B cell (primary cell): Measurements from ENCODE around the gene PPP1R27. TPM values are rescaled to one million over a fixed set of nuclear protein-coding genes. Genes with fewer than 3 reads are reported as not detected.

Experiments used
- ATAC-seq: fragments of 200-7000 bp; cut with Tn5 transposase; one replicate; pipeline ENCODE4 v1.10.0; 2021; ENCODE audit warnings: low read depth, mild to moderate bottlenecking, moderate number of reproducible peaks, moderate library complexity
- CTCF ChIA-PET: fragments of 350-600 bp; sonication (Branson Sonifier 250); formaldehyde crosslinking; loops from one replicate; lab custom pipeline; 2021; ENCODE audit warnings: antibody characterized with exemption, inconsistent platforms; lab: Charles Lee
- POLR2A ChIA-PET: fragments of 350-600 bp; sonication (Branson Sonifier 250); formaldehyde crosslinking; loops from one replicate; lab custom pipeline; 2021; ENCODE audit warnings: antibody characterized with exemption; lab: Charles Lee
- DNase-seq: peaks from one replicate; pipeline ENCODE4 v3.0.0; 2013
- H2AFZ ChIP-seq: 2 replicates; pipeline ENCODE4 v1.6.1; 2012; ENCODE audit warnings: mild to moderate bottlenecking, low read depth, low read length; ENCODE audit not compliant: insufficient read depth, poor library complexity, severe bottlenecking
- H3K27ac ChIP-seq, 2 donors: 1 replicate in 1 of 2; 2 replicates in 1 of 2; pipeline ENCODE4 v1.5.1; 2012 to 2013; ENCODE audit warnings: low read length in 2 of 2, mild to moderate bottlenecking in 2 of 2, moderate library complexity in 1 of 2
- H3K27me3 ChIP-seq, 4 experiments: fragments of 200-600 bp in 1 of 4; sonication (generic) in 1 of 4; replicated peaks in 1 of 4; 1 replicate in 2 of 4; 2 replicates in 2 of 4; pipeline versions ENCODE4 v1.6.1 to v1.7.0; 2013 to 2016; ENCODE audit warnings: low read length in 3 of 4, mild to moderate bottlenecking in 2 of 4, mixed read lengths in 1 of 4, moderate library complexity in 1 of 4; ENCODE audit not compliant: insufficient read depth in 4 of 4, control insufficient read depth in 3 of 4; ENCODE audit errors: control extremely low read depth in 1 of 4
- H3K36me3 ChIP-seq, 2 experiments: replicated peaks in 1 of 2; 1 replicate in 1 of 2; 2 replicates in 1 of 2; pipeline versions ENCODE4 v1.6.1 to v1.7.1; 2013; ENCODE audit warnings: low read length in 1 of 2; ENCODE audit not compliant: insufficient read depth in 2 of 2, control insufficient read depth in 1 of 2; ENCODE audit errors: control extremely low read depth in 1 of 2, extremely low read depth in 1 of 2
- H3K4me1 ChIP-seq, 2 donors: fragments of 200-600 bp in 1 of 2; sonication (generic) in 1 of 2; 1 replicate in 1 of 2; 2 replicates in 1 of 2; pipeline versions ENCODE4 v1.5.1 to v1.6.1; 2013 to 2017; ENCODE audit warnings: low read length in 2 of 2; ENCODE audit not compliant: control insufficient read depth in 2 of 2, insufficient read depth in 2 of 2
- H3K4me2 ChIP-seq: replicated peaks from 2 replicates; pipeline ENCODE3; 2012; ENCODE audit warnings: mild to moderate bottlenecking, low read depth, low read length; ENCODE audit not compliant: poor library complexity, severe bottlenecking
- H3K4me3 ChIP-seq, 5 experiments: fragments of 200-600 bp in 1 of 5; sonication (generic) in 1 of 5; 1 replicate in 3 of 5; 2 replicates in 2 of 5; pipeline versions ENCODE4 v1.5.1 to v1.7.0; 2011 to 2016; ENCODE audit warnings: low read length in 4 of 5, mild to moderate bottlenecking in 4 of 5, low read depth in 2 of 5, control low read depth in 1 of 5, moderate library complexity in 1 of 5; ENCODE audit not compliant: insufficient read depth in 1 of 5; ENCODE audit errors: control extremely low read depth in 1 of 5, extremely low read depth in 1 of 5
- H3K79me2 ChIP-seq: fragments of 200-600 bp; sonication (generic); one replicate; pipeline ENCODE4 v1.6.0; 2016; ENCODE audit warnings: low read length; ENCODE audit not compliant: control insufficient read depth, insufficient read depth
- H3K9ac ChIP-seq: fragments of 200-600 bp; sonication (generic); 2 replicates; pipeline ENCODE4 v1.6.1; 2017; ENCODE audit warnings: mild to moderate bottlenecking, low read length, moderate library complexity
- H3K9me3 ChIP-seq, 3 donors: one replicate each; pipeline versions ENCODE4 v1.6.1 to v1.7.1; 2013; ENCODE audit warnings: low read length in 2 of 3; ENCODE audit not compliant: control insufficient read depth in 2 of 3, insufficient read depth in 1 of 3; ENCODE audit errors: control extremely low read depth in 1 of 3
- H4K20me1 ChIP-seq: 2 replicates; pipeline ENCODE4 v1.6.0; 2012; ENCODE audit warnings: mild to moderate bottlenecking, low read length; ENCODE audit not compliant: insufficient read depth, control insufficient read depth, poor library complexity, severe bottlenecking
- H3K27ac Mint-ChIP-seq: one replicate; pipeline ENCODE4 v1.8.0; 2021; ENCODE audit warnings: mixed read lengths
- H3K27me3 Mint-ChIP-seq: one replicate; pipeline ENCODE4 v1.8.0; 2021; ENCODE audit warnings: mixed read lengths
- H3K4me1 Mint-ChIP-seq: one replicate; pipeline ENCODE4 v1.8.0; 2021; ENCODE audit warnings: mixed read lengths
- H3K4me3 Mint-ChIP-seq: one replicate; pipeline ENCODE4 v1.8.0; 2021; ENCODE audit warnings: mixed read lengths
- H3K9me3 Mint-ChIP-seq: one replicate; pipeline ENCODE4 v1.8.0; 2022; ENCODE audit warnings: mixed read lengths; ENCODE audit not compliant: insufficient read depth
- CTCF ChIP-seq: fragments of 200-600 bp; IDR thresholded peaks from one replicate; pipeline ENCODE4 v1.8.0; 2022; ENCODE audit warnings: antibody characterized with exemption, mild to moderate bottlenecking
- EZH2 ChIP-seq: IDR thresholded peaks from 2 replicates; pipeline ENCODE4 v1.6.1; 2012; ENCODE audit warnings: borderline replicate concordance, low read depth, mild to moderate bottlenecking, moderate library complexity, low read length; ENCODE audit not compliant: insufficient read depth, poor library complexity, severe bottlenecking
- WGBS: methylation state at CpG from one replicate; pipeline ENCODE4 v1.1.5; 2013; ENCODE audit warnings: missing lambda C conversion rate; ENCODE audit not compliant: insufficient coverage; 5-methylcytosine and 5-hydroxymethylcytosine counted together
- intact Hi-C: fragments of 100-400 bp; cut with micrococcal nuclease; formaldehyde crosslinking; loops from one replicate; pipeline ENCODE4 v1.10.0; 2022
- polyA plus RNA-seq: library from polyadenylated mRNA; depleted of rRNA; stranded (reverse); fragments of >200 nt; gene quantifications from 2 replicates; pipeline ENCODE4 v1.2.3, GENCODE V29; 2012
- total RNA-seq, 2 donors: library from RNA; stranded (reverse); fragments of 120-200 nt in 1 of 2; gene quantifications; 1 replicate in 1 of 2; 2 replicates in 1 of 2; pipeline versions ENCODE4 v1.2.3 to v1.2.4, GENCODE V29; 2013 to 2022

The PPP1R27 gene
- total and polyA plus RNA-seq, 2 donors (not counting 1 experiment from before 2014, with no cell fraction given): not detected

GRCh38 chr17:81844327-81844851 lies 9.5 kb upstream of the PPP1R27 start:
- ChIA-PET CTCF (no interaction called here), POLR2A (interaction anchor here (0.6 kb wide), 1 partner anchor 331 kb away, joined by 9 read pairs; no protein-coding TSS in a partner anchor)
- H3K4me3 ChIP-seq: no peak overlapping the region
- no peak overlapping the region for H3K4me2 ChIP-seq
- TF ChIP-seq CTCF (no peak), EZH2 (no peak)
- Mint-ChIP-seq H3K27me3 (no peaks in the 10 kb centered on the region), H3K4me1 (no peaks in the 10 kb centered on the region), H3K9me3 (no peaks in the 10 kb centered on the region), H3K27ac (no peak overlapping the region), H3K4me3 (no peak overlapping the region)
- H4K20me1 ChIP-seq: no peaks in the 10 kb centered on the region
- H3K4me1 ChIP-seq: no peaks in the 10 kb centered on the region
- no peak overlapping the region for H2AFZ ChIP-seq
- ATAC-seq (no peak), DNase-seq (no peak)
- no peaks in the 10 kb centered on the region for H3K9me3 ChIP-seq
- no peak overlapping the region for H3K27ac ChIP-seq
- no peak overlapping the region for H3K9ac ChIP-seq
- no peaks in the 10 kb centered on the region for H3K79me2 ChIP-seq
- intact Hi-C loops: no loop called here
- WGBS: 95% methylated on average over 14 of the region's 14 CpGs
- no peaks in the 10 kb centered on the region for H3K27me3 ChIP-seq
- peaks cover 3 to 47% of the 10 kb centered on the region in 2 experiments for H3K36me3 ChIP-seq

GRCh38 chr17:81843713-81844326 lies 9.0 kb upstream of the PPP1R27 start:
- Histone ChIP-seq H3K4me1 (no peaks in the 10 kb centered on the region), H3K27ac (no peak overlapping the region), H3K4me2 (no peak overlapping the region), H3K36me3 (peaks cover 3 to 47% of the 10 kb centered on the region in 2 experiments), H2AFZ (no peak overlapping the region), H3K9ac (no peak overlapping the region), H3K79me2 (no peaks in the 10 kb centered on the region), H3K27me3 (no peaks in the 10 kb centered on the region), H3K9me3 (no peaks in the 10 kb centered on the region), H3K4me3 (no peak overlapping the region), H4K20me1 (no peaks in the 10 kb centered on the region)
- TF ChIP-seq EZH2 (no peak), CTCF (no peak)
- DNase-seq (no peak), ATAC-seq (no peak)
- H3K27me3 Mint-ChIP-seq: no peaks in the 10 kb centered on the region
- POLR2A ChIA-PET: interaction anchor here (0.6 kb wide), 1 partner anchor 332 kb away, joined by 9 read pairs; no protein-coding TSS in a partner anchor
- H3K27ac Mint-ChIP-seq: no peak overlapping the region
- H3K4me3 Mint-ChIP-seq: no peak overlapping the region
- CTCF ChIA-PET: no interaction called here
- 95% methylated on average over 30 of the region's 30 CpGs for WGBS
- H3K9me3 Mint-ChIP-seq: no peaks in the 10 kb centered on the region
- no peaks in the 10 kb centered on the region for H3K4me1 Mint-ChIP-seq
- intact Hi-C loops: no loop called here
